Measurements from ENCODE around the gene PDE11A.
"Not testable (repeated sequence)": the region's sequence is repeated elsewhere in the genome, so short reads cannot be mapped to it uniquely, and the experiment has no call there.

The PDE11A gene

DNA sequence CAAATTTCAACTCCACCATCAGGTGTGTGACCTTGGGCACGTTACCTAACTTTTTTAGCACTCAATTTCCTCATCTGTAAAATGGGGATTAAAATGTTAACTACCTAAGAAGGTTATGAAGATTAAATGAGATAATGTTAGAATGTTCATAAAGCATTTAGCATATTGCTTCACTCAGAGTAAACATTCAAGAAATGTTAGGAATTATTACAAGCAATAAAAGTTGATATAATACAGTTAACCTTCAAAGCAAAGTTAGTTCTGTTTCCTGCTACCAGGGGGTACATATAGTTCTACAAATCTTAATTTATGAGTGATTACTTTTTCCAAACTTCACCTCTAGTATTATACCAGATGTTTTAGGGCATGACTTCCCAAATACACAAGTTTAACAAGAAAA lies 254.2 kb downstream of the PDE11A start:
- DNase-seq (ENCODE audit: low read depth in 2 of 2): no peak

DNA sequence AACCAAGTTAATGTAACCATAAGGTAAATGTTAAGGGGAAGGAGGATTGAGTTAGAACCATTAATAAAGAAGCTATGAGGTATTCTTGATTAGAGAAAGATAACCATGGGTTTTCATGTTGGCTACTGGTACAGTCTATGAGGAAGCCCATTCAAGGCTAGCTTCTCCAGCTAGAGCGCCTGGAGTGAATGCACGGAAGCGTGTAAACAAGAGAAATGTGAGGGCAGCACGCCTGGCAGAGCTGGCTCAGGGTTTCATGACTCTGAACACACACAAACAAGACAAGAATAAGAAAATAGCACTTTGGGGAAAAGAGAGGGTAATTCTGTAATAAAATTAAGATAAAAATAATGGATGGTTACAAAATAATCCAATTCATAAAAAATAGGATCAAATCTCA lies 255.3 kb downstream of the PDE11A start:
- DNase-seq (ENCODE audit: low read depth in 2 of 2): no peak

DNA sequence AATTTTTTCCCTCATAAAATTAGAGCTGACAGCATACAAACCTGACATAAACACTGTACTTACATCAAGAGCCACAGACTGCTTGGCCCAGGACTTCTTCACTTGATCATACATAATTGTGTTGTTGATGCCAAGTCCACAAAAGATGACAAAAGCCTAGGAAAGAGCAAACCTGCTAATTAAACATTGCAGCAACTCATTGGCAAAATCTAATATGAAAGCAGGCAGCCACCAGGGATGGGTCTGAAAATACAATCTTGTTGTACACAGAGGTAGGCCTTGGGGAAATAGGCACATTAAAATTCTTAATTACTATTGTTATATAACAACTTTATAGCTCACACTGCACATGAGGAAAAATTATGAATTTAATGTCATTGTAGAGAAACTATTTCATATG lies 255.8 kb downstream of the PDE11A start:
- DNase-seq (ENCODE audit: low read depth in 2 of 2): no peak

DNA sequence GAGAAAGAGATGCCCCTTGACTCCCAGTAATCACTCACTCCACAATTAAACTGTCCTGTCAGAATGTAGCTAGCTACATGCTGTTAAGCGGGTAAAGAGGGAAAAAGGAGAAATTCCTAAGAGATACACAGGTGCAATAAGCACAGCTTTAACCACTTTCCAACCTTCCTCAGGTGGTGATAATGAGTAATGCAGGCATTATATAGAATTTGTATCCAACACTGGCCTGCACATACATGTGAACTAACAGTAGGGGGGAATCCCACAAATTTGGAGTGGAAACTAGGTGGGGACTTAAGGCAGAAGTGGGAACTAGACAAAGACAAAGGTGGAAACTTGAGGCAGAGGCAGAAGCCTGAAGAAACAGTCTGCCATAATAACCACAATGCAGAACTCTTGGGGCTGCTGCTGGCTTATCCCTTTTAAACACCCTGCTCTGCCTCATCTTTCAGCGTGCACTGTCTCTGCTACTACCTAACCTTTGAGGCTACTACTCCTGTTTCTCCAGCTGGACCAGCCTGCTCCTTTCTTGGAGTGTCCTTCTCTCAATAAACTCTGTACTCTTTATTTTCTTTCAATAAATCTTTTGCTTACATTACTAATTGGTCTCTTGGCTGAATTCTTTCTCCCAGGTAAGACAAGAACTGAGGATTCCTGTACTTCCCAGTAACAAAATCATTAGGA lies 259.7 kb downstream of the PDE11A start:
- no peak for DNase-seq (ENCODE audit: low read depth in 2 of 2)

DNA sequence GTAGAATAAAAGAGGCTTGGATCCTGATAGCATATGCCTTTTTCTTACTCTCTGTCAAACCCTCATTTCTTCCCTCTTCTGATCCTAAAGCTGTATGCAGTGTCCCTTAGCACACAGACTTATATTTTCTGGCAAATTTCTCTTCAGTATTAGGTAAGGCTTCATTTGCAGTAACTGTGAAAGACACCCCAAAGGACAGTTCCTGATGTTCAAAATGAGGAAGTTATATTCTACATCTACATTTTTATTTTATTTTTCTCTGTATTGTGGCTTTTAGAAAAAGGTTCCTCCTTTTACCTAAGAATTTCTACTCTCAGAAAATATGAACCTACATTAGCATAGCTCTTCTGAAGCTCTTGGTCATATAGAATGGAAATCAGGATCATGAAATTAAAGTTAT lies 261.7 kb downstream of the PDE11A start:
- DNase-seq (ENCODE audit: low read depth in 2 of 2): no peak

DNA sequence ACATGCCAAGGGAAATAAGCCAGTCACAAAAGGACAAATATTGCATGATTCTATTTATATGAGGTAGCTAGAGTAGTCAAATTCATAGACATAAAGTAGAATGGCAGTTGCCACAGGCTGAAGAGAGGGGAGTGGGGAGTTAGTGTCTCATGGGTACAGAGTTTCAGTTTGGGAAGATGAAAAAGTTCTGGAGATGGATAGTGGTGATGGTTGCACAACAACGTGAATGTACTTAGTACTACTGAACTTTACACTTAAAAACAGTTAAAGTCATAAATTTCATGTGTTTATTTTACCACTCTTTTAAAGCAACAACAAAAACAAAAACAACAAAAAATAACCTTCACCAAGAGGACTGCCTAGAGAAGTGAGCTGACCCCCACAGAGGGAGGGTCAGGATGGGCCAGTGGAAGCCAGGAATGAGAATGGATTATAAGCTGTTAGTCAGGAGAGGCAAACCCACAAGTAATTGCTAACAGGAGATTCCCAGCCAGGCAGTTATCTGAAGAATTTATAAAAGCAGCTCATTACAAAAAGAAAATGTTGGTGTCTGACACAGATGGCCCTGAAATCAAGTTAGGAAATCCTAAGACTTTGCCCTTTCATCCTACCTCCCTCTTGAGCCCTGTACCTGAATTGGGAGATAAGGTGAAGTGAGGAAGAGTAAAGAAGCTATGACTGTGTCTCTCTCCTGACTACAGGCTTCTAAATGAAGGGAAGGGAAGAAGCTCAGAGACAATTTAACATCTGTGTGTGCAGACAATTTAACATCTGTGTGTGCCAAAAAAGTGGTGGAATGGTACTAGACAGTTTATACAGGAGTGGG lies 263.4 kb downstream of the PDE11A start:
- DNase-seq (ENCODE audit: low read depth in 2 of 2): no peak

DNA sequence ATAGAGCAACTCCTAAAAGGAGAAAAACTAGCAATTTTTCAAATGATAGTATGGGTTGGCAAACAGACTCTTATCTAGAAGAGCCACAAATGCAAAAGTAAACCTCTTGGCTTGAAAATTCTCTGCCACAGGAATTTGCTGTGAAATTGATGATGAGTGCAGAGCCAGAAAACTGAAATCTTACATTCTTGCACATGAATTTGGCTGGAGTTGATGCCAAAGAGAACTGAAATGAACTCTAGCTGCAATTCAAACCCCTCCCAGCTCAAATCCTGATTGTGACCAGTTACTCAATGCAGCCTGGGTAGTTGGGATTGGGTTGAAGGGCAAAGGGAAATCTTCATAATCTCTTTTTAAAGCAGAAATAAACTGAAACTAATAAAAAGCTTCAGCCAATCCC lies 266.6 kb downstream of the PDE11A start:
- no peak for DNase-seq (ENCODE audit: low read depth in 2 of 2)

DNA sequence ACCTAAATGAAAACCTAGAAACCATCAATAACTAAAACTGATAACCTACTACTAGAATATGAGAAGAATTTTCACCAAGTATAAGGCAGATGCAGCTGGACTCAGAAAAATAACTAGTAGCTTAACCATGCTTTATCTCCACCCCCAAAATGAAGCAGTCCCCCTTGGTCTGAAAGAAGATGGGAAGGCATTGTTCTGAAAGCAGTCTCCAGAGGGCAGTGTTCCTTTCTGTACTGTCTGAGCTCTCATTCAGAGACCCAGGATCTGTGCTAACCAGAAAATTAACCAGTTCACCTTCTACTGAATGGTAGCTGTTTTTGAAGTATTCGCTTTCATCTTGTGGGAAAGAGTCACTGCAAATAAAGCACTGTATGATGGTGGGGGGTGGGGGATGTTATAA lies 273.0 kb downstream of the PDE11A start:
- DNase-seq (ENCODE audit: low read depth in 2 of 2): no peak

DNA sequence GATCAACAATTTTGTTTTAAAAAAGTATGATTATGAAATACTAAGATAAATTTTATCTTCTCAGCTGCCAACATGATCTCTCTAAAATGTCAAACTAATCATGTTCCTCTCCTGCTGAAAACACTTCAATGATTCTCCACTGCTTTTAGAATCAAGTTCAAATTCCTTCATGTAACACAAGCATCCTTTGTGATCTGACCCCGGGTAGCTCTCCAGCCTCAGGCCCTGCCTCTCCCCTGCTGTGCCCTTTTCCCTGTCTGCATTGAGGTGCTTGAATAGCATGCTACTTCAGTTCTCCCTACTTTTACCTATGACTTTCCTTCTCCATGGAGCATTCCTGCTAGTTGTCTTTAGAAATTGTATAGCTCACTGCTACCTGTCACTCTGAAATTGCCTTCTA lies 274.8 kb downstream of the PDE11A start:
- DNase-seq (ENCODE audit: low read depth in 2 of 2): no peak

DNA sequence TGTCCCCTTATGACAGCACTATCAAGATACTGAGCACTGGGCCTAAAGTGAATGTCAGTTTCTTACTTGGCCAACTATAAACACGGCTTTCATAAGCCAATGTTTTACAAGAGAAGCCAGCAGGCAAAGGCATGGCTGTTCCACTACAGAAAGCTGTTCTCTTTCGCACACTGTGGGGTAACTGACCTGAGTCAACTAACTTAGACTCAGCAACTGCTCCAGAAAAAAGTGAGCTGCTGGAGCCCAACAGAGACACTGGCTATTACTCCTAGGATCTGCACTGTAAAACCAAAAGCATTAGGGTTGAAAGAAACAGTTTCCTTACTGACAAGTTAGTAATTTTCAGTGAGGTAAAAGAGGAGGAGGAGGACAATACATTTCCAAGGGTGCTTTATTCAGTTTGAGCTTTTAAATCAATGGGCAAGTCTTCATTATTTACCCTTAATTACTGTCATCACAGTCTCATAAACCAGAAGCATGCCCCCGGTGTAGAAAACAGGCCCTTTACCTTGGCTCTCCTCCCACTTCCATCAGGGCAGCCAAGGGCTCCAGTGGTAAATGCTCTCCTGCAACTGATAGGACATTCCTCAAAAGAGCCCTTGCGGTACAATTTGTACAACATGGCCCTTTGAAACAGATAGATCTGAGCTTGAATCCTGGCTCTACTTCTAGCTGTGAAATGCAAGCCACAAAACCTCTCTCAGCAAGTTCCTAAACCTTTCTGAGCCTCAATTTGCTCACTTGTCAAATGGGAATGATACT lies 275.7 kb downstream of the PDE11A start:
- DNase-seq (ENCODE audit: low read depth in 2 of 2): no peak

DNA sequence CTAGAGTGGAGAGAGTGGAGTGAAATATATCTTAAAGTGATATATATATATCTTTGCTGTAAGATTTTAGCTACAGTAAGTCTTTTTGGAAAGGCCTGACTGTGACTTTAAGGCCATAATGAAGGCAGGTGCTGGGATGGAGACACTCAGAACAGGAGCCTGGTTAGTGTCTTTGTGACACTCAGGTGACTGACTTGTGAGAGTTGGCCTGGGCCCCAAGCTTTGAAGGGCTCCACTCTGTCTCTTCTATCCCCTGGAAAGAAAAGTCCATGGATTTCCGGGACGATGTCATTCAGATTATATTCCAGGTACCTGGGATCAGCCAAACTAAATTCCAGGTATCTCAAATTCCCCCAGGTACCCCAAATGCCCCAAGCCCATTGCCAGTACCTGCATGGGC lies 276.6 kb downstream of the PDE11A start:
- DNase-seq (ENCODE audit: low read depth in 2 of 2): no peak

DNA sequence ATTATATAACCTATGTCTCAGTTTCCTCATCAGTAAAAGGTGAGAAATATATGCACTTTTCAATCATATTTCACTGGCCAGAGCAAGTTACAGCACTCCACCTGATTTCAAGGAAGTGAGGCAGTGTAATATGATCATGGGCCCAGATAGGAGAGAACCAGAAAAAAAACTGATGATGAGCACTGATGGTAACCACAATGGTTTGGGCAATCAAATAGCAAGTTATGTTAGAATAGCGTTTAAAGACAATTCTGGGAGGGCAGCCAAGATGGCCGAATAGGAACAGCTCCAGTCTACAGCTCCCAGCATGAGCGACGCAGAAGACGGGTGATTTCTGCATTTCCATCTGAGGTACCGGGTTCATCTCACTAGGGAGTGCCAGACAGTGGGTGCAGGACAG lies 287.4 kb downstream of the PDE11A start:
- DNase-seq (ENCODE audit: low read depth in 2 of 2): not testable (repeated sequence)

DNA sequence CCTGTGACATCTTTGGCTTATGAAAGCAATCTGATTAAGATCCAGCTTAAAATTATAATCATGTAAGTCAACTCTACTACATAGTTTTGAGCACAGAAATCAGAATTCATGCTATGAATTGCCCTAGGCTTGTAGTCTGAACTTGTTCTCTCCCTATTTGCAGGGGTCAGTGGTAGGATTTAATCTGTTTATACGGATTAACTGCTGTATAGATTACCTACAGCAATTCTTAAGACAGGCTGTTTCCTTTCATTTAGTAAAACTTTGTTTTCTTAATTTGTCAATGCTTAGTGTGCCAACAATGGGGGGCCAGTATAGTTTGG lies 287.9 kb downstream of the PDE11A start:
- DNase-seq (ENCODE audit: low read depth in 2 of 2): no peak

DNA sequence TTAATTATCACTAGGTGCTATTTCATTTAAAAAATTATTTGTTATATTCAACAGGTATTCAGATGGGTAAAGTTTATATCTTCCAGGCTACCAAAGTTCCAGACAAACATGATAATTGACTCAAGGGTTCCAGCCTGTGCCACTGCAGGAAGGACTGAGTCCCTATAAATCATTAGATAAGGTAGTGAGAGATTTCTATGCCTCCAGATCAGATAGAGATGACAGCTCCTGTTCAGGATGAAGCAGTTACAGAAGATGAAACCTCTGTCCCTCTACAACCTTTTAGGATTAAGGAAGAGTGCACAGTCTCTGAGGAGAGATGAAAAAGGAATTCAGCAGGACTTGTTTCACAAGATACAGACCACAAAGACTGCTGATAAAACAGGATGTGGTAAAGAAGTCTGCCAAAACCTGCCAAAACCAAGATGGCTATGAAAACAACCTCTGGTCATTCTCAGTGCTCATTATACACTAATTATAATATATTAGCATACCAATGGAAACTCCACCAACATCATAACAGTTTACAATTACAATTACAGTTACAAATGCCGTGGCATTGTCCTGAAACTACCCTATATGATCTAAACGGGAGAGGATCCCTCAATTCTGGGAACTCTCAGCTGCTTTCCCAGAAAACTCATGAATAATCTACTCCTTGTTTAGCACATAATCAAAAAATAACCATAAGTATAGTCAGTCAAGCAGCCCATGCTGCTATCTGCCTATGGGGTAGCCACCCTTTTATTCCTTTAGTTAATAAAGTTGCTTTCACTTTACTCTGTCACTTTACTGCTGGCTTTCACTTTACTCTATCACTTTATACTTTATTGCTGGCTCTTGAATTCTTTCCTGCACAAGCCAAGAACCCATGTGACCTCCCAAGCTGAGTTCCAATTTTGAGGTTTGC lies 288.5 kb downstream of the PDE11A start:
- DNase-seq (ENCODE audit: low read depth in 2 of 2): no peak

DNA sequence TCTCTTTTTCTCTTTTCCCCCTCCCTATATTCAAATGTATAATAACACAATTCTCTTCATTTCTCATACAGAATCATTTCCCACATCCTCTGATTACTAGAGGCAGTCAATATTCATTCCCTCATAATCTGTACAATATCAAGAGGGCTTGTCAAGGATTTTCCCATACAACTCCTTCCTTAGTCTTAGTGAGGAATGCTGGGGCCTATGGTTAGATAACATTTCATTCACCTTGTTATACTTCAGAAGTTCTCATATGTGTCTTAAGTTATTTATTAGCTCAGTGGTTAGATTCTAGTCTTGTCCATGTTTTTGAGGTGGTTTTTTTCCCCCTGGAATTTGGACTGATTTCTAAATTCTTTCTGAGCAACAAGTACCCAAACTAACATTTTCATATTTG lies 289.5 kb downstream of the PDE11A start:
- DNase-seq (ENCODE audit: low read depth in 2 of 2): no peak

DNA sequence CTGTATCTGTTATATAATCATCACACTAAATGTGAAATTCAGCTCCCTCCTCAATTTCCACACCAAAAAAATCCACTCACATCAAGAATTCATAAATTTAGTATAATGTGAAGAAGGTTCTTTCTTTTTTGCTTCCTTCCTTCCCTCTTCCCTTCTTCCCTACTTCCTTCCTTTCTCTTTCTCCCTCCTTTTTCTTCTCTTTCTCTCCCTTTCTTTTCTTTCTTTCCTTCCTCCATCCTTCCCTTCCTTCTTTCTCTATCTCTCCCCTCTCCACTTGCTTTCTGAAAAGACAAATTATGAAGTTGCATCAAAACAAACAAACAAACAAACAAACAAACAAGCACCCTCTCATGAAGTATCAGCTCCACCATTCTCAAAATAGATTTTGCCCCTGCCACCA lies 290.0 kb downstream of the PDE11A start:
- no peak for DNase-seq (ENCODE audit: low read depth in 2 of 2)

DNA sequence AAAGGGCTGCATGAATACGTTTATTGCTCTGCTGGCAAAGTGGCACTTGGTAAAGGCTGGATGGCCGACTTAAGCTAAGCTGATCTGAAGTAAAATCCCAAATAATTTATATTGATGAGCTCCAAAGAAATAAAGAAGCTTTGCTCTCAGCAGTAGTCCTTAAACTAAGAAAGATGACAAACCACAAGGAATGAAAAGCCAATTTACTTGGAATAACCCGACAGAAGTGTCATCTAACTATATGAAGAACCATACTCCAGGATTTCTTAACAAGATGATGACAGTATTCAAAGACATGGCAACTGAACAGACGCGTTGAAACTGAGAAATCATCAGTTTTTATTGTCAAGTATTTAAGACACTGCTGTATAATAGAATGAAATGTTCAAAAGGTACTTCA lies 294.1 kb downstream of the PDE11A start:
- DNase-seq (ENCODE audit: low read depth in 2 of 2): no peak

DNA sequence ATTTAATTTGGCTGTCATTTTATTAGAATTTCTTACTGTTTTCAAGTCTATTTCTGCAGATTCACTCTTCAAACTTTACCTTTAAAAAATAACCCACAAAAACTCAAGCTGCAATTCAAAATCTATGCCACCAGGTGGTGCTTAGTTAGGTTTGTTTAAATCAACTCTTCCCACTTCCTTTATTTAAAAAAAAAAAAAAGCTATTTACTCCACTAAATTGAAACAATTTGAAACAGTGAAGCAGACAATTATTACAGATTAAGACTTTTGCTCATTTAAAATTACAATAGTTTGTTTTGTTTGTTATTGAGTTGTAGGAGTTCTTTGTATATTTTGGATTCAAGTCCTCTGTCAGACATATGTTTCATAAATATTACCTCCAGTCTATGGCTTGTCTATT lies 300.0 kb downstream of the PDE11A start:
- no peak for DNase-seq (ENCODE audit: low read depth in 2 of 2)

DNA sequence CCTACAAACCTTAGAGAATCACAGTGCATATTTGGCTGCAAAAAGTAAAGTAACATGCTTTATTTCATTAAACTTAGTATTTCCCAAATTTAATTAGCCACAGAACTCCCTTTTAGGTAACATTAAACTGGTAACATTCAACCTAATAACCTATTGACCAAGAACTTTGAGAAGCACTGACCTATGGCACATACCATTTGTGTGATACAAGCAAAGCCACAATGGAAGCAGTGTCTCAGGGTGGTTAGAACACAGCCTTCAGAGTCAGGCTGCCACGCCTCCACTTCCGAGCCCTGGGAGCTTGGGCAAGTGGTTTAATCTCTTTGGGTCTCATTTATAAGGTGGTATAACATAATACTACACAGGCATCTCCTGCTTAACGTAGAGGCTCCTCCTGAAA lies 301.4 kb downstream of the PDE11A start:
- no peak for DNase-seq (ENCODE audit: low read depth in 2 of 2)

DNA sequence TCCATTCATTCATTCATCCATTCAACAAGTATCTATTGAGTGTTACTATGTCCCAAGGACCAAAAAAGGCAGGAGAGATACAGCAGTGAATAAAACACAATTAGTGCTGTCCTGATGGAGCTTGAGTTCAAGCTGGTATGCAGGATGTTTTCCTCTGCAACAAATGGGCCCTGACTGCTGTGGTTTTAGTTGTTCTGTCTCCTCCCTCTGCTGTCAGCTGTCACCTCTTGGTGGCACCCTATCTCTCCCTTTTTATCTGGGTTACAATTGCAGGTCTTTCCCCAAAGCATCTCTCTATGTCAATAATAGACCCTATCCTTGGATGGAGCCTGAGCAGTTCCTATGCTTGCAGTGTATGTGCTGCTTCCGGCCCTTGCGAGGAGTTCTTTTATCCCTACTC lies 304.8 kb downstream of the PDE11A start:
- DNase-seq (ENCODE audit: low read depth in 2 of 2): no peak

DNA sequence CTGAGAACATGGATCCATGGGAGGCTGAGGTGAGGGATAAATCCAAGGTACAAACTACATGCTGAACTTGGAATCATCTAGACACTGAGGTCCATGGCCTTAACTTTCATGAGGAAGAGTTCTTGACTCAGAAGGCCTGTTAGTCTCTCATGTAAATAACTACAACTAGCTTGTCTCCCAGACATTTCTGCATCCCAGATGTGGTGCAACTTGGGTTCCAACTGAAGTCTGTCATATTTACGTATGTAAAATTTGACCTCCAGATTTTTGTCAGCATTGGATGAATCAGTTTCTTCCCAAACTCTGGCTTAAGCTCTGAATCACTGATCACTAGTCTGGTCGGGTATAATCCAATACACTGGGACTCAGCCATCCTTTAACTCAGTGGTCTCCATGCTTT lies 306.9 kb downstream of the PDE11A start:
- DNase-seq (ENCODE audit: low read depth in 2 of 2): no peak
